Measurements from ENCODE around the gene SEPTIN7. TPM values are rescaled to one million over a fixed set of nuclear protein-coding genes. Genes with fewer than 3 reads are reported as not detected.

Gene SEPTIN7
- total RNA-seq (100 to 1,000 TPM; 130 to 296 TPM), polyA plus RNA-seq (100 to 1,000 TPM; 101 to 133 TPM)
- long read RNA-seq, donor 1, full-length matches to known transcripts, result 32 of 114 reads
- long read RNA-seq, donor 1, partial matches to known transcripts, result 82 of 114 reads
- long read RNA-seq, donor 1, other reads (novel, unspliced or antisense), result 0 of 114 reads
- long read RNA-seq, donor 2, full-length matches to known transcripts, result 4 of 30 reads
- long read RNA-seq, donor 2, partial matches to known transcripts, result 26 of 30 reads
- long read RNA-seq, donor 2, other reads (novel, unspliced or antisense), result 0 of 30 reads
- long read RNA-seq, donor 3, full-length matches to known transcripts, result 17 of 90 reads
- long read RNA-seq, donor 3, partial matches to known transcripts, result 73 of 90 reads
- long read RNA-seq, donor 3, other reads (novel, unspliced or antisense), result 0 of 90 reads
- long read RNA-seq, donor 4, full-length matches to known transcripts, result 5 of 43 reads
- long read RNA-seq, donor 4, partial matches to known transcripts, result 38 of 43 reads
- long read RNA-seq, donor 4, other reads (novel, unspliced or antisense), result 0 of 43 reads
- long read RNA-seq, donor 5, full-length matches to known transcripts, result 45 of 219 reads
- long read RNA-seq, donor 5, partial matches to known transcripts, result 169 of 219 reads
- long read RNA-seq, donor 5, other reads (novel, unspliced or antisense), result 5 of 219 reads

GRCh38 chr7:35800718-35801391 is at the start of gene SEPTIN7:
Gene SEPTIN7, plus strand, starts transcription at chr7:35801057. Its CDS starts 153 bp downstream, at chr7:35801210.
- ATAC-seq (ENCODE audit: insufficient read depth, low FRiP score), result peak; percentile 97
- no peak for TF ChIP-seq CTCF (IDR thresholded peaks at IDR 0.05; ENCODE audit: control extremely low read depth, extremely low read depth)
- no peaks in the 10 kb centered on the region for H3K9me3 ChIP-seq (ENCODE audit: control insufficient read depth in 4 of 4, insufficient read depth in 3 of 4, low read length in 3 of 4)
- 0 to 1% methylated on average over 48 to 62 of the region's 62 CpGs for WGBS, 2 donors
- H3K4me3 ChIP-seq, result peak within 1 kb of the TSS; percentile 78
- H3K27ac ChIP-seq (ENCODE audit: low read depth in 1 of 2, low read length in 1 of 2), result peak within 1 kb of the TSS; percentile 98 to 99
- H3K9ac ChIP-seq (ENCODE audit: insufficient read depth in 1 of 2, low read length in 2 of 2), result peak within 1 kb of the TSS; percentile 95 to 98
- H3K4me1 ChIP-seq (ENCODE audit: control insufficient read depth in 5 of 5, insufficient read depth in 5 of 5, low read length in 5 of 5), result peaks cover 2 to 27% (median 15%) of the 10 kb centered on the region in 5 donors
- H3K27me3 ChIP-seq (ENCODE audit: control insufficient read depth in 3 of 3, insufficient read depth in 3 of 3, low read length in 2 of 3), result no peaks in the 10 kb centered on the region
- DNase-seq, result peak; percentile 100
- H3K36me3 ChIP-seq (ENCODE audit: control insufficient read depth in 4 of 4, insufficient read depth in 4 of 4, low read length in 4 of 4), result peaks cover 0 to 4% (median 0%) of the 10 kb centered on the region in 4 donors

- no peak for TF ChIP-seq CTCF (IDR thresholded peaks at IDR 0.05; ENCODE audit: control extremely low read depth, extremely low read depth)
- Histone ChIP-seq H3K4me1 (ENCODE audit: control insufficient read depth in 5 of 5, insufficient read depth in 5 of 5, low read length in 5 of 5) (peaks cover 2 to 36% (median 23%) of the 10 kb centered on the region in 5 donors), H3K27me3 (ENCODE audit: control insufficient read depth in 3 of 3, insufficient read depth in 3 of 3, low read length in 2 of 3) (no peaks in the 10 kb centered on the region), H3K4me3 (no peak overlapping the region), H3K27ac (ENCODE audit: low read depth in 1 of 2, low read length in 1 of 2) (no peak overlapping the region), H3K9ac (ENCODE audit: insufficient read depth in 1 of 2, low read length in 2 of 2) (no peak overlapping the region), H3K9me3 (ENCODE audit: control insufficient read depth in 4 of 4, insufficient read depth in 3 of 4, low read length in 3 of 4) (no peaks in the 10 kb centered on the region), H3K36me3 (ENCODE audit: control insufficient read depth in 4 of 4, insufficient read depth in 4 of 4, low read length in 4 of 4) (no peaks in the 10 kb centered on the region)
- DNase-seq (no peak), ATAC-seq (ENCODE audit: insufficient read depth, low FRiP score) (no peak)
- 90 to 91% methylated on average over 2 of the region's 2 CpGs for WGBS, 2 donors
Observed at GRCh38 chr7:35752742-35753141, 48.1 kb upstream of the SEPTIN7 start.

- peak overlapping the region; percentile 11 to 53 for H3K27ac ChIP-seq (ENCODE audit: low read depth in 1 of 2, low read length in 1 of 2)
Observed at GRCh38 chr7:35753761-35754603, 46.9 kb upstream of the SEPTIN7 start.

More at GRCh38 chr7:35753761-35754603, 46.9 kb upstream of the SEPTIN7 start:
- peaks cover 2 to 40% (median 23%) of the 10 kb centered on the region in 5 donors for H3K4me1 ChIP-seq (ENCODE audit: control insufficient read depth in 5 of 5, insufficient read depth in 5 of 5, low read length in 5 of 5)
- H3K27me3 ChIP-seq (ENCODE audit: control insufficient read depth in 3 of 3, insufficient read depth in 3 of 3, low read length in 2 of 3), result no peaks in the 10 kb centered on the region
- no peak for TF ChIP-seq CTCF (IDR thresholded peaks at IDR 0.05; ENCODE audit: control extremely low read depth, extremely low read depth)
- DNase-seq, result peak; percentile 78 to 92 (median 91)
- H3K9ac ChIP-seq (ENCODE audit: insufficient read depth in 1 of 2, low read length in 2 of 2), result no peak overlapping the region
- H3K4me3 ChIP-seq, result no peak overlapping the region
- no peaks in the 10 kb centered on the region for H3K9me3 ChIP-seq (ENCODE audit: control insufficient read depth in 4 of 4, insufficient read depth in 3 of 4, low read length in 3 of 4)
- no peak for ATAC-seq (ENCODE audit: insufficient read depth, low FRiP score)
- WGBS, 2 donors, result 74 to 92% methylated on average over 7 of the region's 7 CpGs
- H3K36me3 ChIP-seq (ENCODE audit: control insufficient read depth in 4 of 4, insufficient read depth in 4 of 4, low read length in 4 of 4), result no peaks in the 10 kb centered on the region
